ENCODE results near the gene KLRC3.
"Not testable (repeated sequence)": the region's sequence is repeated elsewhere in the genome, so short reads cannot be mapped to it uniquely, and the experiment has no call there.

KLRC3 gene

DNA sequence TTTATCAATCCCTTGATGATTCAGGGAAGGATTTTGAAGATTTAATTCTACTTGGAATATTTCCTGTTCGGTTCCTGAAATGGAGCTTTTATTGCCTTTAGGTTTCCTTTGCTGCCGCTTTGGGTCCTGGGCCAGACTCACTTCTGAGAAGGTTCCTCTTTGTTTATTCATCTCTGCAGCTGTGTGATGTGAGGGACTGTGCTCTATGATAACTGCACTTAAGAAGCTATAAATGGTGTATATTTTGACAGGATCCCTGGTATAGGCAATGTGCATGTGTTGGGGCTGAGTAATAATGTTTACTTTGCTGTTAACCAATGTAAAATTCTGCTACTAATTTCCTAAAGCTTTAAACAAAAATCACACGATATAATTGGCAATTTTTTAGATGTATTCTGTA, 15.4 kb upstream of the KLRC3 start, which contains the start of gene KLRC2:
Gene KLRC2, minus strand, starts transcription at position 195 of the 400 bp plus-strand sequence. Its CDS starts 24 bp downstream, at position 171.
- not testable (repeated sequence) for H3K9me3 ChIP-seq (replicated peaks; ENCODE audit: insufficient read depth, low read length); H3K36me3 ChIP-seq (replicated peaks; ENCODE audit: insufficient read depth, low read length); DNase-seq; H3F3A ChIP-seq (ENCODE audit: insufficient read depth, low read length); H3K4me3 ChIP-seq (ENCODE audit: low read length); H3K9ac ChIP-seq (ENCODE audit: low read length); H3K79me2 ChIP-seq (ENCODE audit: low read length); H2AFZ ChIP-seq (ENCODE audit: low read length); H3K9me2 ChIP-seq (replicated peaks; ENCODE audit: insufficient read depth, low read length); H3K4me1 ChIP-seq (ENCODE audit: low read length); H4K20me1 ChIP-seq (ENCODE audit: insufficient read depth, low read length); H3K4me2 ChIP-seq (ENCODE audit: low read depth, low read length); H3K27me3 ChIP-seq (replicated peaks; ENCODE audit: insufficient read depth, low read length); H3K27ac ChIP-seq (ENCODE audit: low read length)

- H2AFZ ChIP-seq (ENCODE audit: low read length); H3K4me1 ChIP-seq (ENCODE audit: low read length); H3K9ac ChIP-seq (ENCODE audit: low read length); H3F3A ChIP-seq (ENCODE audit: insufficient read depth, low read length); H3K4me3 ChIP-seq (ENCODE audit: low read length); H3K36me3 ChIP-seq (replicated peaks; ENCODE audit: insufficient read depth, low read length); DNase-seq; H3K27ac ChIP-seq (ENCODE audit: low read length); H3K4me2 ChIP-seq (ENCODE audit: low read depth, low read length); H3K9me2 ChIP-seq (replicated peaks; ENCODE audit: insufficient read depth, low read length); H3K27me3 ChIP-seq (replicated peaks; ENCODE audit: insufficient read depth, low read length); H3K79me2 ChIP-seq (ENCODE audit: low read length); H3K9me3 ChIP-seq (replicated peaks; ENCODE audit: insufficient read depth, low read length); H4K20me1 ChIP-seq (ENCODE audit: insufficient read depth, low read length): not testable (repeated sequence)
Observed at GRCh38 chr12:10430623-10431022, 10.2 kb upstream of the KLRC3 start.

GRCh38 chr12:10425938-10426337, 5.5 kb upstream of the KLRC3 start:
- not testable (repeated sequence) for H3K27ac ChIP-seq (ENCODE audit: low read length); H3F3A ChIP-seq (ENCODE audit: insufficient read depth, low read length); H4K20me1 ChIP-seq (ENCODE audit: insufficient read depth, low read length); H2AFZ ChIP-seq (ENCODE audit: low read length); DNase-seq; H3K36me3 ChIP-seq (replicated peaks; ENCODE audit: insufficient read depth, low read length); H3K4me2 ChIP-seq (ENCODE audit: low read depth, low read length); H3K9me3 ChIP-seq (replicated peaks; ENCODE audit: insufficient read depth, low read length); H3K4me1 ChIP-seq (ENCODE audit: low read length); H3K79me2 ChIP-seq (ENCODE audit: low read length); H3K4me3 ChIP-seq (ENCODE audit: low read length); H3K9me2 ChIP-seq (replicated peaks; ENCODE audit: insufficient read depth, low read length); H3K27me3 ChIP-seq (replicated peaks; ENCODE audit: insufficient read depth, low read length); H3K9ac ChIP-seq (ENCODE audit: low read length)

- not testable (repeated sequence) for H3K4me3 ChIP-seq (ENCODE audit: low read length); H3F3A ChIP-seq (ENCODE audit: insufficient read depth, low read length); H3K9me2 ChIP-seq (replicated peaks; ENCODE audit: insufficient read depth, low read length); H3K27ac ChIP-seq (ENCODE audit: low read length); H3K4me2 ChIP-seq (ENCODE audit: low read depth, low read length); H3K36me3 ChIP-seq (replicated peaks; ENCODE audit: insufficient read depth, low read length); DNase-seq; H4K20me1 ChIP-seq (ENCODE audit: insufficient read depth, low read length); H3K4me1 ChIP-seq (ENCODE audit: low read length); H3K27me3 ChIP-seq (replicated peaks; ENCODE audit: insufficient read depth, low read length); H3K9ac ChIP-seq (ENCODE audit: low read length); H2AFZ ChIP-seq (ENCODE audit: low read length); H3K79me2 ChIP-seq (ENCODE audit: low read length); H3K9me3 ChIP-seq (replicated peaks; ENCODE audit: insufficient read depth, low read length)
Observed at GRCh38 chr12:10424260-10424899, 4.0 kb upstream of the KLRC3 start.

DNA sequence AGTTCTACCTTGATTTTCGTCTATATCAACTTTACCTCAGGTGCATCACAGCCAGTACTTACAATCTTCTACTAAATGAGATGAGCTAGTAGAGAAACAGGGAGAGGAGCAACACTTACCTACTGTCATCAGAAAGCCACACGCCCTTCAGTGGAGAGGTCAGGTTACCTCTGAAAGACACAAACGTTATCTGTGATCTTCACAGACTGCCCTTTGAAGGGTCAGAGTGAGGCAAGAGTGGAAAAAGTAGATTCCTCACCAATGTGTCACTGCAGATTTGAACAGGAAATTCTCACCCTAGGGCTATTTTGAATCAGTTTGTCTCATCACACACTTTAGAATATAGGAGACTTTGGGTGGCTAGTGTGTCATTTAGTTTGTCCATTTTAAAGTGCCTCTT, 1.8 kb upstream of the KLRC3 start:
- not testable (repeated sequence) for H3K9ac ChIP-seq (ENCODE audit: low read length); H3K27me3 ChIP-seq (replicated peaks; ENCODE audit: insufficient read depth, low read length); H3K27ac ChIP-seq (ENCODE audit: low read length); H2AFZ ChIP-seq (ENCODE audit: low read length); H3K4me1 ChIP-seq (ENCODE audit: low read length); H3K36me3 ChIP-seq (replicated peaks; ENCODE audit: insufficient read depth, low read length); H3F3A ChIP-seq (ENCODE audit: insufficient read depth, low read length); H3K4me2 ChIP-seq (ENCODE audit: low read depth, low read length); H3K9me3 ChIP-seq (replicated peaks; ENCODE audit: insufficient read depth, low read length); H4K20me1 ChIP-seq (ENCODE audit: insufficient read depth, low read length); DNase-seq; H3K79me2 ChIP-seq (ENCODE audit: low read length); H3K4me3 ChIP-seq (ENCODE audit: low read length); H3K9me2 ChIP-seq (replicated peaks; ENCODE audit: insufficient read depth, low read length)

DNA sequence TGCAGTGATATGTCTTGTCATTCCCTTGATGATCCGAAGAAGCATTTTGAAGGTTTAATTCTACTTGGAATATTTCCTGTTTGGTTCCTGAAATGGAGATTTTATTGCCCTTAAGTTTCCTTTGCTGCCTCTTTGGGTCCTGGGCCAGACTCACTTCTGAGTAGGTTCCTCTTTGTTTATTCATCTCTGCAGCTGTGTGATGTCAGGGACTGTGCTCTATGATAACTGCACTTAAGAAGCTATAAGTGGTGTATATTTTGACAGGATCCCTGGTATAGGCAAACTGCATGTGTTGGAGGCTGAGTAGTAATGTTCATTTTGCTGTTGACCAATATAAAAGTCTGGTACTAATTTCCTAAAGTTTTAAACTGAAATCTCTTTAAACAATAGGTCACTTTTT, 11.0 kb downstream of the KLRC3 start, which contains the start of gene KLRC4:
Gene KLRC4, minus strand, starts transcription at position 366 of the 400 bp plus-strand sequence. Its CDS starts 182 bp downstream, at position 184.
- Histone ChIP-seq H3K9me3 (replicated peaks; ENCODE audit: insufficient read depth, low read length) (no peaks in the 10 kb centered on the region), H3K36me3 (replicated peaks; ENCODE audit: insufficient read depth, low read length) (no peaks in the 10 kb centered on the region), H2AFZ (ENCODE audit: low read length) (no peak within 1 kb of the TSS), H4K20me1 (ENCODE audit: insufficient read depth, low read length) (no peaks in the 10 kb centered on the region), H3K27ac (ENCODE audit: low read length) (no peak within 1 kb of the TSS), H3F3A (ENCODE audit: insufficient read depth, low read length) (no peaks in the 10 kb centered on the region), H3K79me2 (ENCODE audit: low read length) (no peaks in the 10 kb centered on the region), H3K4me1 (ENCODE audit: low read length) (no peaks in the 10 kb centered on the region), H3K4me2 (ENCODE audit: low read depth, low read length) (no peak within 1 kb of the TSS), H3K9me2 (replicated peaks; ENCODE audit: insufficient read depth, low read length) (no peaks in the 10 kb centered on the region), H3K4me3 (ENCODE audit: low read length) (no peak within 1 kb of the TSS), H3K9ac (ENCODE audit: low read length) (no peak within 1 kb of the TSS), H3K27me3 (replicated peaks; ENCODE audit: insufficient read depth, low read length) (no peaks in the 10 kb centered on the region)
- no peak for TF ChIP-seq CTCF (IDR thresholded peaks at IDR 0.05; ENCODE audit: low read length)
- TF ChIP-seq EZH2phosphoT487 (IDR thresholded peaks at IDR 0.05; ENCODE audit: low read length), result no peak
- TF ChIP-seq EZH2 (optimal IDR thresholded peaks at IDR 0.05; ENCODE audit: low read depth, low read length), result no peak
- no peak for DNase-seq
